ENCODE measurements around the gene CSGALNACT2.

- TF ChIP-seq EZH2 (IDR thresholded peaks at IDR 0.05; ENCODE audit: insufficient read depth, poor library complexity, severe bottlenecking) = no peak
- no peak for TF ChIP-seq EZH2phosphoT487 (IDR thresholded peaks at IDR 0.05; ENCODE audit: insufficient read depth, low read depth)
These were observed 23.3 kb upstream of the CSGALNACT2 start for GRCh38 chr10:43114743-43115611.

All from GM23248 (cell line).